Measurements from ENCODE around the gene SFMBT2. TPM values are rescaled to one million over a fixed set of nuclear protein-coding genes. Genes with fewer than 3 reads are reported as not detected.

SFMBT2 gene
- total RNA-seq, 3 donors from 2014 or later (not counting 1 experiment from before 2014, with no cell fraction given): 50.4 to 70.4 (median 52.2) TPM

DNA sequence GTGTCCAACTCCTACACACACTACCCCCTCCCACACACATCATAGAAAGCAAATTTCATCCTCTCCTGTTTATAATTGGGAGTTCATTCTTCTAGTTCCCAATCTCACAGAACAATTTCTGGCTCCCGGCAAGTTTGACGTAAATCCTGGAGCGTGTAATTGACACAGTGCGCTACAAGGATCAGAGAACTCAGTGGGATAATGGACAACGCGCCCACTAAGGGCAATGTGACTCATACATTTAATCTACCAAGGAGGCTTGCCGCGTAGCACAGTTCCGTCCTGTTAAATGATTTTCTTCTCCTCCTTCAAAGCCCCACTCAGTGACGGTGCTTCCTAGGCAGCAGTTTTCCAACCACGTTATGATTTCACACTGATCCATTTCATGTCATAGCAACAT is 277.6 kb downstream of the SFMBT2 start:
- 96% methylated on average over 9 of the region's 11 CpGs for WGBS (ENCODE audit: insufficient coverage)
- Mint-ChIP-seq H3K27ac (no peak overlapping the region), H3K4me1 (peaks cover 10 to 18% of the 10 kb centered on the region in 2 donors), H3K36me3 (no peaks in the 10 kb centered on the region), H3K27me3 (ENCODE audit: low read depth in 2 of 2) (peaks cover 17 to 18% of the 10 kb centered on the region in 2 donors), H3K4me3 (no peak overlapping the region), H3K9me3 (no peaks in the 10 kb centered on the region)
- no peaks in the 10 kb centered on the region for H3K27me3 ChIP-seq (ENCODE audit: control insufficient read depth, insufficient read depth, low read length)
- H3K4me1 ChIP-seq (ENCODE audit: control insufficient read depth, insufficient read depth, low read length): no peaks in the 10 kb centered on the region
- no peaks in the 10 kb centered on the region for H3K36me3 ChIP-seq (ENCODE audit: control insufficient read depth, insufficient read depth, low read length)
- H3K9me3 ChIP-seq (ENCODE audit: control insufficient read depth, insufficient read depth, low read length): no peaks in the 10 kb centered on the region
- H3K4me3 ChIP-seq (ENCODE audit: low read length): no peak overlapping the region
- TF ChIP-seq, protein P1, sequence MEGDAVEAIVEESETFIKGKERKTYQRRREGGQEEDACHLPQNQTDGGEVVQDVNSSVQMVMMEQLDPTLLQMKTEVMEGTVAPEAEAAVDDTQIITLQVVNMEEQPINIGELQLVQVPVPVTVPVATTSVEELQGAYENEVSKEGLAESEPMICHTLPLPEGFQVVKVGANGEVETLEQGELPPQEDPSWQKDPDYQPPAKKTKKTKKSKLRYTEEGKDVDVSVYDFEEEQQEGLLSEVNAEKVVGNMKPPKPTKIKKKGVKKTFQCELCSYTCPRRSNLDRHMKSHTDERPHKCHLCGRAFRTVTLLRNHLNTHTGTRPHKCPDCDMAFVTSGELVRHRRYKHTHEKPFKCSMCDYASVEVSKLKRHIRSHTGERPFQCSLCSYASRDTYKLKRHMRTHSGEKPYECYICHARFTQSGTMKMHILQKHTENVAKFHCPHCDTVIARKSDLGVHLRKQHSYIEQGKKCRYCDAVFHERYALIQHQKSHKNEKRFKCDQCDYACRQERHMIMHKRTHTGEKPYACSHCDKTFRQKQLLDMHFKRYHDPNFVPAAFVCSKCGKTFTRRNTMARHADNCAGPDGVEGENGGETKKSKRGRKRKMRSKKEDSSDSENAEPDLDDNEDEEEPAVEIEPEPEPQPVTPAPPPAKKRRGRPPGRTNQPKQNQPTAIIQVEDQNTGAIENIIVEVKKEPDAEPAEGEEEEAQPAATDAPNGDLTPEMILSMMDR (IDR thresholded peaks at IDR 0.05): no peak
- no peak overlapping the region for H3K27ac ChIP-seq (ENCODE audit: low read length)
- DNase-seq: no peak
- intact Hi-C loops (cut with micrococcal nuclease): no loop called here
- no peak for ATAC-seq

DNA sequence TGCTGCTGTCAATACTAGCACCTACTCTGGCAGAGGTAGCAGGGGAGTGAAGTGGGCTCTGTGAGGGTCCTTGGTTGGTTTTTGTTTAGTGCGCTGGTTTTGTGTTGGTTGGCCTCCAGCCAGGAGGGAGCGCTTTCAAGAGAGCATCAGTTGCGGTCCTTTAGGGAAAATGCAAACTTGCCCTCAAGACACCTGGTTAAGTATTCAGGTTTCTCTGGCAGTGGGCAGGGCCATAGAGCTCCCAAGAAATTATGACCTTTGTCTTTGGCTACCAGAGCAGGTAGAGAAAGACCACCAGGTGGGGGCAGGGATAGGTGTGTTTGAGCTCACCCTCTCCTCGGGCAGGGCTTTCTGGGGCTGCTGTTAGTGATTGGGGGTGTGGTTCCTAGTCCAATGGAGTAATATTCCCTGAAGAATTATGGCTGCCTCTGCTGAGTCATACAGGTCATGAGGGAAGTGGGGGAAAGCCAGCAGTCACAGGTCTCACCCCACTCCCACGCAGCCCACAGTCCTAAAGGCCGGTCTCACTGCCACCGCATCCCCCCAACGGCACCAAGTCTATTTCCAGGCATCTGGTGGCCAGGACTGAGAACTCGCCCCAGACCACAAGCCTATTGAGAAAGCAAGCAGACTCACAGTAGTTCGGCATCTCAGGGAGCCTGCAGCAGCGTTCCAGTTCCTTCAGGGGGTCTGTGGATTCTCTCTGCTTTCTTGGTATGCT is 280.5 kb downstream of the SFMBT2 start:
- ATAC-seq (peak in 2 of 3 donors; percentile 26 to 36), DNase-seq (no peak)
- Histone ChIP-seq H3K27ac (ENCODE audit: low read length) (no peak overlapping the region), H3K4me3 (ENCODE audit: low read length) (no peak overlapping the region), H3K36me3 (ENCODE audit: control insufficient read depth, insufficient read depth, low read length) (no peaks in the 10 kb centered on the region), H3K9me3 (ENCODE audit: control insufficient read depth, insufficient read depth, low read length) (no peaks in the 10 kb centered on the region), H3K4me1 (ENCODE audit: control insufficient read depth, insufficient read depth, low read length) (no peaks in the 10 kb centered on the region), H3K27me3 (ENCODE audit: control insufficient read depth, insufficient read depth, low read length) (no peaks in the 10 kb centered on the region)
- WGBS (ENCODE audit: insufficient coverage): 90% methylated on average over 11 of the region's 11 CpGs
- Mint-ChIP-seq H3K27ac (no peak overlapping the region), H3K27me3 (ENCODE audit: low read depth in 2 of 2) (peaks cover 6 to 9% of the 10 kb centered on the region in 2 donors), H3K4me1 (peaks cover 10 to 18% of the 10 kb centered on the region in 2 donors), H3K9me3 (no peaks in the 10 kb centered on the region), H3K4me3 (no peak overlapping the region), H3K36me3 (no peaks in the 10 kb centered on the region)
- intact Hi-C loops (cut with micrococcal nuclease): no loop called here
- TF ChIP-seq, protein P1 (IDR thresholded peaks at IDR 0.05): no peak

DNA sequence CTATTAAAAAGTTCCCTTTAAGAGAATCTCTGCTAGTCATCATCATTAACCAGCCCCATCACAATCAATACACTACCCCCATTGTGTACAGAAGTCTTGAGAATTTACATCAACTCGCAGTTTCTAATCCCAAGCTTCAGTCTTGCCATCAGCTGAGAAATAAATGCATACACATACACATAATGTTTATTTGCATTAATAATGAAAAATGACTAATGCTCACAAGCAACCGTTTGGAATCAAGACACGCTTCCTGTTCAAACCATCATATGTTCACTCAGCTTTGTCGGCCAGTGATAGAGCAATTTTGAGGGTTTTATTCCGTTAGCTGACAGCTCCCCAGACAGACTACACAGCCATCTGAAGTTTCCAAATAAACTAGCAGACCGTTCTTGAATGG is 287.1 kb downstream of the SFMBT2 start:
- intact Hi-C loops (cut with micrococcal nuclease): loop anchor here (10.0 kb wide), 1 partner anchor 121 kb away; no protein-coding TSS in a partner anchor
- Mint-ChIP-seq H3K27me3 (ENCODE audit: low read depth in 2 of 2) (no peaks in the 10 kb centered on the region), H3K4me3 (no peak overlapping the region), H3K36me3 (no peaks in the 10 kb centered on the region), H3K4me1 (peaks cover 7 to 8% of the 10 kb centered on the region in 2 donors), H3K9me3 (no peaks in the 10 kb centered on the region), H3K27ac (no peak overlapping the region)
- TF ChIP-seq, protein P1 (IDR thresholded peaks at IDR 0.05): no peak
- Histone ChIP-seq H3K36me3 (ENCODE audit: control insufficient read depth, insufficient read depth, low read length) (no peaks in the 10 kb centered on the region), H3K4me3 (ENCODE audit: low read length) (no peak overlapping the region), H3K27me3 (ENCODE audit: control insufficient read depth, insufficient read depth, low read length) (no peaks in the 10 kb centered on the region), H3K27ac (ENCODE audit: low read length) (no peak overlapping the region), H3K4me1 (ENCODE audit: control insufficient read depth, insufficient read depth, low read length) (peaks cover 8% of the 10 kb centered on the region), H3K9me3 (ENCODE audit: control insufficient read depth, insufficient read depth, low read length) (no peaks in the 10 kb centered on the region)
- no peak for ATAC-seq
- DNase-seq: no peak
- 79% methylated on average over 5 of the region's 6 CpGs for WGBS (ENCODE audit: insufficient coverage)

Measured in natural killer cell (primary cell).